H9 (cell line): ENCODE measurements around the gene NCAM1. TPM values are rescaled to one million over a fixed set of nuclear protein-coding genes. Genes with fewer than 3 reads are reported as not detected.

Experiments
- DNase-seq: peaks from one replicate; pipeline ENCODE4 v3.0.0-alpha.2; 2017
- H2AFZ ChIP-seq: one replicate; pipeline ENCODE4 v1.6.1; 2013; ENCODE audit warnings: mild to moderate bottlenecking, low read length, control low read depth, moderate library complexity
- H2AK5ac ChIP-seq: 2 replicates; pipeline ENCODE4 v1.6.1; 2013; ENCODE audit warnings: low read length, control low read depth, mixed read lengths; ENCODE audit not compliant: insufficient read length
- H2BK120ac ChIP-seq: one replicate; pipeline ENCODE4 v1.6.1; 2013; ENCODE audit warnings: low read depth, mild to moderate bottlenecking, low read length, control low read depth, inconsistent platforms; ENCODE audit not compliant: poor library complexity, severe bottlenecking
- H2BK12ac ChIP-seq: 2 replicates; pipeline ENCODE4 v1.6.1; 2013; ENCODE audit warnings: low read length, control low read depth, mixed read lengths, low read depth; ENCODE audit not compliant: insufficient read length
- H2BK15ac ChIP-seq: 2 replicates; pipeline ENCODE4 v1.6.1; 2013; ENCODE audit warnings: low read depth, low read length, control low read depth
- H2BK20ac ChIP-seq: one replicate; pipeline ENCODE4 v1.6.1; 2013; ENCODE audit warnings: low read depth, mild to moderate bottlenecking, low read length, control low read depth, inconsistent platforms; ENCODE audit not compliant: poor library complexity, severe bottlenecking
- H2BK5ac ChIP-seq: 2 replicates; pipeline ENCODE4 v1.6.1; 2013; ENCODE audit warnings: low read length, control low read depth, mixed read lengths; ENCODE audit not compliant: insufficient read length
- H3K14ac ChIP-seq: 2 replicates; pipeline ENCODE4 v1.6.1; 2013; ENCODE audit warnings: low read length, control low read depth; ENCODE audit not compliant: insufficient read depth
- H3K18ac ChIP-seq: 2 replicates; pipeline ENCODE4 v1.6.1; 2013; ENCODE audit warnings: low read depth, mild to moderate bottlenecking, mixed read lengths, low read length, control low read depth; ENCODE audit not compliant: insufficient read length
- H3K23ac ChIP-seq: 2 replicates; pipeline ENCODE4 v1.6.1; 2013; ENCODE audit warnings: low read length, control low read depth, mixed read lengths, low read depth; ENCODE audit not compliant: insufficient read length
- H3K23me2 ChIP-seq: 2 replicates; pipeline ENCODE4 v1.6.1; 2013; ENCODE audit warnings: low read depth, mild to moderate bottlenecking, mixed read lengths, low read length, control low read depth; ENCODE audit not compliant: insufficient read length, poor library complexity, severe bottlenecking
- H3K27ac ChIP-seq: 2 replicates; pipeline ENCODE4 v1.5.1; 2013; ENCODE audit warnings: low read length, control low read depth, mixed read lengths, low read depth; ENCODE audit not compliant: insufficient read length
- H3K27me3 ChIP-seq: 2 replicates; pipeline ENCODE4 v1.6.1; 2013; ENCODE audit warnings: low read length, control low read depth, inconsistent platforms; ENCODE audit not compliant: insufficient read depth
- H3K4ac ChIP-seq: 2 replicates; pipeline ENCODE4 v1.6.1; 2013; ENCODE audit warnings: low read depth, mild to moderate bottlenecking, control low read depth, inconsistent platforms, low read length, moderate library complexity
- H3K4me1 ChIP-seq: 2 replicates; pipeline ENCODE4 v1.6.1; 2013; ENCODE audit warnings: low read length, control low read depth, inconsistent platforms; ENCODE audit not compliant: insufficient read depth
- H3K4me2 ChIP-seq: 2 replicates; pipeline ENCODE4 v1.6.1; 2013; ENCODE audit warnings: low read length, control low read depth, mixed read lengths; ENCODE audit not compliant: insufficient read length, insufficient read depth
- H3K56ac ChIP-seq: 2 replicates; pipeline ENCODE4 v1.6.1; 2013; ENCODE audit warnings: low read depth, mild to moderate bottlenecking, mixed read lengths, low read length, control low read depth; ENCODE audit not compliant: insufficient read length
- H3K79me1 ChIP-seq: 2 replicates; pipeline ENCODE4 v1.6.1; 2013; ENCODE audit warnings: low read depth, mild to moderate bottlenecking, moderate library complexity, low read length, control low read depth, inconsistent platforms; ENCODE audit not compliant: insufficient read depth, poor library complexity, severe bottlenecking
- H3K79me2 ChIP-seq: 2 replicates; pipeline ENCODE4 v1.6.1; 2013; ENCODE audit warnings: low read length, control low read depth, inconsistent platforms; ENCODE audit not compliant: insufficient read depth
- H3K9ac ChIP-seq: 2 replicates; pipeline ENCODE4 v1.6.1; 2013; ENCODE audit warnings: low read length, control low read depth, mixed read lengths; ENCODE audit not compliant: insufficient read length; ENCODE audit errors: extremely low read depth
- H3K9me3 ChIP-seq: one replicate; pipeline ENCODE4 v1.6.1; 2013; ENCODE audit warnings: low read depth, low read length, inconsistent platforms; ENCODE audit not compliant: control insufficient read depth
- H3T11ph ChIP-seq: one replicate; pipeline ENCODE4 v1.6.1; 2013; ENCODE audit warnings: mild to moderate bottlenecking, low read length, control low read depth, inconsistent platforms
- H4K20me1 ChIP-seq: one replicate; pipeline ENCODE4 v1.6.1; 2013; ENCODE audit not compliant: control insufficient read depth, insufficient read length, insufficient read depth
- H4K5ac ChIP-seq: 2 replicates; pipeline ENCODE4 v1.6.1; 2013; ENCODE audit warnings: low read depth, mild to moderate bottlenecking, mixed read lengths, low read length, control low read depth; ENCODE audit not compliant: insufficient read length
- H4K8ac ChIP-seq: replicated peaks from 2 replicates; pipeline ENCODE4 v1.6.1; 2013; ENCODE audit warnings: low read length, control low read depth, mixed read lengths, low read depth; ENCODE audit not compliant: insufficient read length
- H4K91ac ChIP-seq: 2 replicates; pipeline ENCODE4 v1.6.1; 2013; ENCODE audit warnings: low read depth, mild to moderate bottlenecking, moderate library complexity, mixed read lengths, low read length, control low read depth; ENCODE audit not compliant: insufficient read length
- H3K27ac Mint-ChIP-seq, 3 experiments: 2 replicates in 2 of 3; 3 replicates in 1 of 3; pipeline ENCODE4 v1.8.0; 2020 to 2021; ENCODE audit warnings: mixed read lengths in 3 of 3, mild to moderate bottlenecking in 1 of 3, moderate library complexity in 1 of 3
- H3K27me3 Mint-ChIP-seq: 2 replicates; pipeline ENCODE4 v1.8.0; 2021; ENCODE audit warnings: low read depth, mild to moderate bottlenecking, moderate library complexity, mixed read lengths
- H3K36me3 Mint-ChIP-seq, 3 experiments: 2 replicates in 2 of 3; 3 replicates in 1 of 3; pipeline ENCODE4 v1.8.0; 2020 to 2021; ENCODE audit warnings: low read depth in 3 of 3, mixed read lengths in 3 of 3; ENCODE audit not compliant: insufficient read depth in 1 of 3
- H3K4me1 Mint-ChIP-seq, 2 experiments: 2 replicates each; pipeline ENCODE4 v1.8.0; 2020; ENCODE audit warnings: mixed read lengths in 2 of 2
- H3K4me3 Mint-ChIP-seq, 2 experiments: 2 replicates in 1 of 2; 3 replicates in 1 of 2; pipeline ENCODE4 v1.8.0; 2020 to 2021; ENCODE audit warnings: mild to moderate bottlenecking in 2 of 2, mixed read lengths in 2 of 2, moderate library complexity in 1 of 2
- H3K9me3 Mint-ChIP-seq, 2 experiments: 2 replicates in 1 of 2; 3 replicates in 1 of 2; pipeline ENCODE4 v1.8.0; 2020; ENCODE audit warnings: mild to moderate bottlenecking in 2 of 2, mixed read lengths in 2 of 2, moderate library complexity in 1 of 2
- CTCF ChIP-seq: fragments of 200-600 bp; sonication (generic); conservative IDR thresholded peaks from 3 replicates; pipeline ENCODE4 v1.8.0; 2021; ENCODE audit warnings: antibody characterized with exemption, mild to moderate bottlenecking
- WGBS: extraction: QIAGEN DNeasy Blood & Tissue Kit; methylation state at CpG from one replicate; pipeline ENCODE4 v1.1.7; 2013; ENCODE audit warnings: missing lambda C conversion rate, low lambda C conversion rate, mixed read lengths; ENCODE audit not compliant: insufficient read length; ENCODE audit errors: extremely low coverage; 5-methylcytosine and 5-hydroxymethylcytosine counted together
- total RNA-seq: library from RNA; stranded (reverse); gene quantifications from 2 replicates; pipeline ENCODE4 v1.2.1, GENCODE V29; 2021

Gene NCAM1
- total RNA-seq, 1 experiment from 2014 or later: 2.5 TPM

GRCh38 chr11:113241636-113242054, 280.4 kb downstream of the NCAM1 start:
- Histone ChIP-seq H3K27ac (no peak overlapping the region), H3K27me3 (no peaks in the 10 kb centered on the region), H3K23ac (no peak overlapping the region), H3K4me1 (peaks cover 3% of the 10 kb centered on the region; the same call in 1 of the 2 replicates), H3K9ac (no peak overlapping the region), H2AK5ac (no peak overlapping the region), H3K79me2 (no peaks in the 10 kb centered on the region), H2BK12ac (no peak overlapping the region), H2AFZ (no peak overlapping the region), H3K23me2 (no peaks in the 10 kb centered on the region), H3K4me2 (no peak overlapping the region), H4K5ac (no peak overlapping the region), H3K18ac (no peak overlapping the region), H3K79me1 (no peaks in the 10 kb centered on the region), H2BK120ac (no peak overlapping the region), H4K20me1 (no peaks in the 10 kb centered on the region), H2BK5ac (no peak overlapping the region), H3K14ac (no peak overlapping the region), H4K8ac (no peak overlapping the region), H4K91ac (no peak overlapping the region), H2BK15ac (no peak overlapping the region), H3K4ac (no peak overlapping the region), H3K56ac (no peak overlapping the region), H3T11ph (no peak overlapping the region), H3K9me3 (no peaks in the 10 kb centered on the region), H2BK20ac (no peak overlapping the region)
- DNase-seq: no peak
- TF ChIP-seq CTCF: no peak
- WGBS: no CpG with 5 or more reads among the region's 4 CpGs
- Mint-ChIP-seq H3K27ac (peak overlapping the region in 1 of 3 experiments; percentile 18; a peak in 1 of 7 replicates), H3K27me3 (peaks cover 9% of the 10 kb centered on the region), H3K36me3 (no peaks in the 10 kb centered on the region; a peak in 1 of 7 replicates), H3K9me3 (no peaks in the 10 kb centered on the region), H3K4me1 (peaks cover 15 to 22% of the 10 kb centered on the region in 2 experiments), H3K4me3 (no peak overlapping the region)
